ENCODE results near the gene NOTCH4.

The NOTCH4 gene

GRCh38 chr6:32200711-32201475, 23.0 kb downstream of the NOTCH4 start:
- Histone ChIP-seq H3K36me3 (no peaks in the 10 kb centered on the region), H3K27ac (no peak overlapping the region), H3K27me3 (peaks cover 31% of the 10 kb centered on the region), H3K4me3 (ENCODE audit: low read depth in 1 of 2, low read length in 1 of 2) (no peak overlapping the region), H3K9me3 (no peaks in the 10 kb centered on the region), H3K4me1 (ENCODE audit: control insufficient read depth in 1 of 2, insufficient read depth in 1 of 2, low read depth in 1 of 2, low read length in 1 of 2) (peaks cover 16 to 18% of the 10 kb centered on the region in 2 experiments)
- no peak for TF ChIP-seq CTCF (IDR thresholded peaks at IDR 0.05)

GRCh38 chr6:32198866-32199265, 25.0 kb downstream of the NOTCH4 start:
- Histone ChIP-seq H3K4me1 (ENCODE audit: control insufficient read depth in 1 of 2, insufficient read depth in 1 of 2, low read depth in 1 of 2, low read length in 1 of 2) (peaks cover 32% of the 10 kb centered on the region in 2 experiments), H3K9me3 (no peaks in the 10 kb centered on the region), H3K36me3 (no peaks in the 10 kb centered on the region), H3K27me3 (peaks cover 14% of the 10 kb centered on the region), H3K27ac (no peak overlapping the region), H3K4me3 (ENCODE audit: low read depth in 1 of 2, low read length in 1 of 2) (no peak overlapping the region)
- no peak for TF ChIP-seq CTCF (IDR thresholded peaks at IDR 0.05)

GRCh38 chr6:32198345-32198696, 25.5 kb downstream of the NOTCH4 start:
- TF ChIP-seq CTCF (IDR thresholded peaks at IDR 0.05), result no peak
- Histone ChIP-seq H3K27ac (no peak overlapping the region), H3K36me3 (no peaks in the 10 kb centered on the region), H3K9me3 (no peaks in the 10 kb centered on the region), H3K4me3 (ENCODE audit: low read depth in 1 of 2, low read length in 1 of 2) (no peak overlapping the region), H3K4me1 (ENCODE audit: control insufficient read depth in 1 of 2, insufficient read depth in 1 of 2, low read depth in 1 of 2, low read length in 1 of 2) (peaks cover 37 to 38% of the 10 kb centered on the region in 2 experiments), H3K27me3 (peaks cover 9% of the 10 kb centered on the region)

- Histone ChIP-seq H3K4me3 (ENCODE audit: low read depth in 1 of 2, low read length in 1 of 2) (peak overlapping the region; percentile 84 to 96), H3K4me1 (ENCODE audit: control insufficient read depth in 1 of 2, insufficient read depth in 1 of 2, low read depth in 1 of 2, low read length in 1 of 2) (peaks cover 43% of the 10 kb centered on the region in 2 experiments), H3K36me3 (no peaks in the 10 kb centered on the region), H3K27me3 (peaks cover 8% of the 10 kb centered on the region), H3K27ac (peak overlapping the region; percentile 95), H3K9me3 (no peaks in the 10 kb centered on the region)
- peak; percentile 55 for TF ChIP-seq CTCF (IDR thresholded peaks at IDR 0.05)
Measured at GRCh38 chr6:32196682-32197616, 26.9 kb downstream of the NOTCH4 start.

- H3K27ac ChIP-seq, result peak overlapping the region; percentile 95
- H3K4me3 ChIP-seq (ENCODE audit: low read depth in 1 of 2, low read length in 1 of 2), result peak overlapping the region; percentile 84 to 96
- no peak for TF ChIP-seq CTCF (IDR thresholded peaks at IDR 0.05)
- peaks cover 43 to 51% of the 10 kb centered on the region in 2 experiments for H3K4me1 ChIP-seq (ENCODE audit: control insufficient read depth in 1 of 2, insufficient read depth in 1 of 2, low read depth in 1 of 2, low read length in 1 of 2)
- H3K9me3 ChIP-seq, result no peaks in the 10 kb centered on the region
- peaks cover 3% of the 10 kb centered on the region for H3K36me3 ChIP-seq
- H3K27me3 ChIP-seq, result peaks cover 7% of the 10 kb centered on the region
Measured at GRCh38 chr6:32195902-32196681, 27.8 kb downstream of the NOTCH4 start.
